NCI-H524 treated with DMSO at 0.1 percent for 48 hours (cell line): Measurements from ENCODE around the gene MATN1.
A peak's percentile ranks its signal among the peaks of the same experiment; 100 is the strongest.

Experiments
- DNase-seq: peaks from one replicate; lab custom pipeline; 2025; lab: John Stamatoyannopoulos, UW

The MATN1 gene

DNA sequence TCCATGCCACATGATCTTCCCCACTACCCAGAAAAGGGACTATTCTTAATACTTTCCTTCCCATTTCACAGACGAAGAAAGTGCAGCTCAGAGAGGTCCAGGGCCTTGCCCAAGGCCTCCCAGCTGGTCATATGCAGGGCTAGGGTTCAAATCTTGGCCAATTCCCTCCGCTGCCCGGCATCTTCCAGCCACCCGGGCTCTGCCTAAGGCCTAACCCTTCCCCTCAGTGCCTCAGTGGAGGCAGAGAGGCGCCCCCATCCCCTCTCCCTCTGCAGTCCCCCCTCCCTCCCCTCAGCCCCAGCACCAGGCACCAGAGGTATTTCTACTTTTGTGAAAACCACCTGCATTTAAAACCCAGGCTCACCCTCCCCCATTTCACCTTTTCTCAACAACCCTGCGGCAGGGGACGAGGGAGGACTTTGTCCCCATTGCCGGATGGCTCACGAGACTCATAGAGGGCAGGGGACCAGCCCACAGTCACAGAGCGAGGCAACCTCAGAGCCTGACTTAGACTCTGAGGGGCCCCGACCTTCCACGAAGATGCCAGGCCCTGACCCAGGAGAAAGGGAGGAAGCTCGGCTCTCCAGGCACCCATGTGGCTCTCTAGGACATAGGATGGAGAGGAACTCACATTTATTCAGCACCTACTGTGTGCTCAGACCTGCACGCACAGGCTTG, 21.9 kb upstream of the MATN1 start:
- no peak for DNase-seq

DNA sequence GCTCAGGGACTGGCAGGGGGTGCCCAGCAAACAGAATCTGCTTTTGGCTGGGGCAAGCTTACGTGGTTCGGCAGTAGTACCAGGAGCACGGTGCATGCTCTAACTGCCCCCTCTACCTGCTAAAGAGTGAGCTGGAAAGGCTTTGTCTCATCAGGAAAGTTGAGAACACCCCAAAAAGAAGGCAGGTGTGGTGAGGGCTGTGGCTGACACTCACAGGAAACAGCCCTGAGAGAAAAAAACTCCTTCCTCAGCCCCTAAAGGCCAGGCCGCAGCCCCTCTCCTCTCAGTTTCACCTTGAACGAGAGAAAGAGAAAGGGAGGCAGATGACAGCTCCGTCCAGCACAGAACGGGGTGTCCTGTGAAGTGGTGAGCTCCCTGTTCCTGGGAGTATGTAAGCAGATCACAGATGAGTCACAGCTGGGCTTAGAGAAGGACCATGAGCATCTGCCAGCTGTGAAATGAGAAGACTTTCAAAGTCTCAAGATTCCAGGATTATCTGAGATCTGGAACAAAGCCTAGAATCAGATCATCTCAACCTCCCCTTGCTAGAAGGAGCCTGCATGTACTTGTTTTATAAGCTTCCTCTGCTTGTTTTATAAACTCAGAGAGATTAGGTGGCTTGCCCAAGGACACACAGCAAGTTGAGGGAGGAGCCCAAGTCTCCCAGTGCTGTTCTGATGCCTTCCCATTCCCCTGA, 20.8 kb upstream of the MATN1 start:
- no peak for DNase-seq

DNA sequence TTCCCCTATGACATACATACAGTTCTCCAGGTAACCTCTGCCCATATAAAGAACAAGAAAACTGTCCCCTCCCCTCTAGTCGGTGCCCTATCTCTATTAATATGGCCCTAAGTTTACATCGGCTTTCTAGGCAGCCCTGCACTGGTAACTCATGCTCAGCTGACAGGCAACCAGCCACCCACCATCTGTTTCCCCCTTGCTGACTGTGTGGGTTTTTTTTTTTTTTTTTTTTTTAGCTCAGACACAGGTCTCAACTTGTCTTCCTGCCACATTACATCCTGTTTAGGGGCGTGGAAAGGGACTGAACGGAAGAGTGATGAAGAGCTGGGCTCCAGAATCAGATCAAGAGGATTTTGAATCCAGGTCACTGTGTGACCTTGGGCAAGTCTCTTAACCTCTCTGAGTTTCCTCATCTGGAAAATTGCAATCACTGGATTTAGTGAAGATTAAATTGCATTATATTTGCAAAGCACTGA, 20.2 kb upstream of the MATN1 start:
- no peak for DNase-seq

DNA sequence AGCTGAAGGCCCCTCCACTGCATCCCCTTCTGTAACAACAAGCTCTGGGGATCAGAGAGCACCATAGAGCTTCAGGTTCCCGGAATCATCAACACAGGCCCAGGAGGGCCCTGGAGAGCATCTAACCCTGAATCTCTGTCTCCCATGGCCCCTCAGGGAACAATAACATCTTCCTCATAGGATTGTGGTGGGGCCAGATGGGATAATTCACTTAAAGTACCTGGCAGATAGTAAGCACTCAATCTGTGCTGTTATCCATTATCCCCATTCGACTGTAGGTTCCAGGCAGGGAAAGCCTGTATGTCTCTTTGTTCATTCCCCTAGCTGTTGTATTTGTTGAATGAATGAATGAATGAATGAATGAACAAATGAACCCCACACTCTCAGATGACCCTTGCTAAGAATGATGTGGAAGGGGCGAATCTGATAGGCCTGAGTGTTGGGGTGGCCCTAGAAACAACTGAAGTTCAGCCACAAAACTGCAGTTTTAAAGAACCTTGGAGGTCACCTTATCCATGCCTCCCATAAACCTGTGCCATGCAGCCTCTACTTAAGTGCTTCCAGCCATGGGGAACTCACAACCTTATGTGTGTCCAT, 19.7 kb upstream of the MATN1 start:
- DNase-seq: peak; percentile 53

DNA sequence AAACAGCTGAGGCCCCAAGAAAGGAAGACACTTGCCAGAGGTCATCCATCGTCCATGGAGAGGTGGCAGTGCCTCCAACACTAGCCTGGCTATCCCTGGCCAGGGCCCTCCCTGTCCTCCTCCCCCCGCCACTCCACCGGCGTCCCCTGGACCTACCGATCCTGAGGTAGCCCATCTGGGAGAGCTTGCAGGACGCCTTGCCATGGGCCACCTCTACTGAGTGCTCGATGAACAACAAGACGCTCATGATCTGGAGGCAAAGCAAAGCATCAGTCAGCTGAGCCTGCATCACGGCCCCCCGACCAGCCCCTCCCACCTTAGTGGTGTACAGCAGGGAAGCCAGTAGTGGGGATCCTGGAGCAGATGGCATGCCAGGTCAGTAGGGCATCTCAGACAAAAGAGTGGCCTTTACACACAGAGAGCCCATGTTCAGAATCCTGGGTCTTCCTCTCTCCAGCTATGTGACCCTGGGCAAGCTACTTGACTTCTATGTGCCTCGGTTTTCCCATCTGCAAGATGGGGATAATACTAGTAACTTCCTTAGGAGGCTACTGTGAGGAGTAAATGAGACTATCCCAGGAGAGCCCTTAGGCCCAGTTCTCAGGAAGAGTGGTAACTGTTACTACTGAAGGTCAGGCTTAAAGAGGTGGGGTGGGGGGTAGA, 19.0 kb upstream of the MATN1 start:
- DNase-seq: no peak

GRCh38 chr1:30741239-30741894, 18.0 kb upstream of the MATN1 start:
- DNase-seq: no peak

- no peak for DNase-seq
These were observed 17.2 kb upstream of the MATN1 start for GRCh38 chr1:30740251-30741238.

GRCh38 chr1:30739601-30740000, 16.2 kb upstream of the MATN1 start:
- no peak for DNase-seq

GRCh38 chr1:30738715-30739559, 15.6 kb upstream of the MATN1 start:
- no peak for DNase-seq

GRCh38 chr1:30738040-30738714, 14.8 kb upstream of the MATN1 start:
- DNase-seq: no peak

GRCh38 chr1:30737357-30738039, 14.1 kb upstream of the MATN1 start:
- DNase-seq: no peak

DNA sequence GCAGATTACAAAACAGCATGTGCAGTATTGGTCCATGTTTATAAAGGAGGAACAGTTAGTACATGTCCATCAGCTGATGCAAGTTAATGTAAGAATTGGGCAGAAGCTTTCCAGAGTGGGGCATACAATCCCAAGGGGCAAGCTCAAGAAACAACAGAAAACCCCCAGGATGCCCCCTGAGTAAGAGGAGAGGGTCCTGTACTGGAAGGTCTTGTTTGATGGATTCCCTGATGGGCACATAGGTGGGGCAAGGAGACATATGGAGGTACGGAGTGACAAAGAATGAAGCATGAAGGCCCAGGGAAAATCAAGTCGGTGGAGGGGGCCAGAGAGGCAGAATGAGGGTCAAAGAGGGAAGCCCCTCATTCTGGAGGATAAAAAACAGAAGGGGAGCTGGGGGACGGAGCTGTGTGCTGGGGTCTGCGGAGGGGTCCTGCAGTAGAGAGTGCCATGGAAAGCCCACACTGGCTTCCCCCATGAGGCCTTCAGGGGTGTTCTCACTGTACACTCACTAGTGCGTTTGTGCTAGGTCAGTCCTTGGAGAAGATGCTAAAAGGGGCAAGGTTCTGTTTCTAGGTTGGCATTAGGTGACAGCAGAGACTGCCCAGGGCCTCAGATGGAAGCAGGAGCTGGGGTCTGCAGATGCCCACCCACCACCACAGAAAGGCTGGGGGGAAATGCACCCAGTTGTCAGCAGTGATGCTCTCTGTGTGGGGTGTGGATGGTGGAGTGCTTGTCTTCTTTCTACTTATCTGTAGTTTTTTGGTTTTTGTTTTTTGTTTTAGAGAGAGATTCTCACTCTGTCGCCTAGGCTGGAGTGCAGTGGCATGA, 12.5 kb upstream of the MATN1 start:
- no peak for DNase-seq

- no peak for DNase-seq
These were observed 11.7 kb upstream of the MATN1 start for GRCh38 chr1:30735124-30735523.

GRCh38 chr1:30734580-30734979, 11.2 kb upstream of the MATN1 start:
- no peak for DNase-seq

DNA sequence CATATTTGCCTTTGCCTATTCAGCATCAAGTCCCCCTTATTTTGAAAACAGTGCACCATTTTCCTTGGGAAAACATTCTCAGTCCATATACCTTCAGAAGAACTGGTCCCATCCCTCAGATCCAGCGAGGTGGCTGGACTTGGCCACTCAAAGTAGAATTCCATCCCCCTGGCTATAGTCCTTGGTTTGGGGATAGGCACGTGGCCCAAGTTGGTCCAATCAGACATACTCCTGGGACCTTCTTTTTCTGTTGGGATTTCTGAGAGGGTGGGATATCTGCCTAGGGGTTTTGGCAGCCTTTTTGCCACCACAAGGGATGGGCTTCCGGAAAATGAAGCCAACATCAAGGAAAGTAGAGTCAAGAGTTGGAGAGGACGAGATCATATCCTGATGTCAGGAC, 10.7 kb upstream of the MATN1 start:
- DNase-seq: no peak

DNA sequence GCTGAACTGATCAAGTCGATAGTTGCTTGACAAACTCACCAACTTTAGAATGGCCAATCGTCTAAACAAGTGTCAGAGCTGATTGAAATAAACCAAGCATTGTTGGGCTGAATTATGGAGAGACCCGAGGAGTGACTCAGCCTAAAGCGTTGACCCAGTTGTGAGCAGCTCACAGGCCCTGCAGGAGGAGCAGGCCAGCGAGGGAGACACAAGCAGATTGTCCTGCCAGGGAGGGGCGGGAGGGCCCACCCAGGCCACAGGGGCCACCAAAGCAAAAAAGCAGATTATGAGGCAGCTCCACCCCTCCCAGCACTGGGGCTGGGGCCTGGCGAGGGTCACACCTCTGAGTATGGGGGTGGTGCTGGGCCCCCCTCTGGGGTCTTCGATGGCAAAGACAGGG, 10.1 kb upstream of the MATN1 start:
- no peak for DNase-seq

- DNase-seq: no peak
These were observed 9.1 kb upstream of the MATN1 start for GRCh38 chr1:30732277-30732996.
